Hepatocyte (in vitro differentiated cells): ENCODE measurements around the gene GTF3C1. TPM values are rescaled to one million over a fixed set of nuclear protein-coding genes. Genes with fewer than 3 reads are reported as not detected.

Source experiments
- DNase-seq: peaks from one replicate; pipeline ENCODE4 v3.0.0-alpha.2; 2016; ENCODE audit warnings: low spot score
- H2AFZ ChIP-seq: fragments of 200-600 bp; sonication (generic); 2 replicates; pipeline ENCODE4 v1.6.0; 2016; ENCODE audit warnings: antibody characterized with exemption, mild to moderate bottlenecking
- H3K27ac ChIP-seq: fragments of 200-600 bp; sonication (generic); 2 replicates; pipeline ENCODE4 v1.5.1; 2016; ENCODE audit warnings: mild to moderate bottlenecking
- H3K27me3 ChIP-seq: fragments of 200-600 bp; sonication (generic); 2 replicates; pipeline ENCODE4 v1.6.1; 2016
- H3K36me3 ChIP-seq: fragments of 200-600 bp; sonication (generic); replicated peaks from 2 replicates; pipeline ENCODE4 v1.5.1; 2016; ENCODE audit warnings: low read depth; ENCODE audit not compliant: insufficient read depth
- H3K4me1 ChIP-seq: fragments of 200-600 bp; sonication (generic); 2 replicates; pipeline ENCODE4 v1.5.1; 2016; ENCODE audit warnings: mild to moderate bottlenecking, moderate library complexity; ENCODE audit not compliant: insufficient read depth
- H3K4me2 ChIP-seq: fragments of 200-600 bp; sonication (generic); 2 replicates; pipeline ENCODE4 v1.6.0; 2016
- H3K4me3 ChIP-seq: fragments of 200-600 bp; sonication (generic); 2 replicates; pipeline ENCODE4 v1.5.1; 2016; ENCODE audit warnings: mild to moderate bottlenecking
- H3K79me2 ChIP-seq: fragments of 200-600 bp; sonication (generic); 2 replicates; pipeline ENCODE4 v1.6.0; 2017; ENCODE audit warnings: mild to moderate bottlenecking
- H3K9me2 ChIP-seq: fragments of 200-600 bp; sonication (generic); replicated peaks from 2 replicates; pipeline ENCODE4 v1.6.0; 2017; ENCODE audit warnings: mild to moderate bottlenecking; ENCODE audit not compliant: insufficient read depth
- H3K9me3 ChIP-seq: fragments of 200-600 bp; sonication (generic); 2 replicates; pipeline ENCODE4 v1.5.1; 2016; ENCODE audit warnings: low read depth, mild to moderate bottlenecking
- H4K20me1 ChIP-seq: fragments of 200-600 bp; sonication (generic); 2 replicates; pipeline ENCODE4 v1.6.0; 2016; ENCODE audit warnings: mild to moderate bottlenecking; ENCODE audit not compliant: insufficient read depth, poor library complexity, severe bottlenecking
- EZH2 ChIP-seq: fragments of 200-600 bp; sonication (generic); IDR thresholded peaks from 2 replicates; pipeline ENCODE4 v1.6.1; 2016; ENCODE audit warnings: antibody characterized with exemption, mild to moderate bottlenecking, borderline replicate concordance
- EZH2phosphoT487 ChIP-seq: fragments of 200-600 bp; sonication (generic); IDR thresholded peaks from one replicate; pipeline ENCODE4 v1.6.1; 2018; ENCODE audit warnings: antibody characterized with exemption, mild to moderate bottlenecking, low read depth, moderate library complexity; ENCODE audit not compliant: unreplicated experiment, severe bottlenecking
- WGBS: methylation state at CpG from one replicate; pipeline ENCODE4 v1.1.6; 2016; ENCODE audit warnings: low lambda C conversion rate; ENCODE audit errors: missing lambda C conversion rate; 5-methylcytosine and 5-hydroxymethylcytosine counted together
- polyA plus RNA-seq: library from polyadenylated mRNA; unstranded; fragments of >200 nt; fragmentation: Nextera tagmentation; extraction: Ambion mirVana; gene quantifications from 2 replicates; pipeline ENCODE4 v1.2.1, GENCODE V29; 2016
- total RNA-seq: library from RNA; depleted of rRNA; stranded (reverse); fragments of >200 nt; gene quantifications from 2 replicates; pipeline ENCODE4 v1.2.3, GENCODE V29; 2014
- TF ChIP-seq, protein P1 (sequence below): fragments of 200-600 bp; sonication (generic); IDR thresholded peaks from 2 replicates; pipeline ENCODE4 v1.5.1; 2016; ENCODE audit warnings: antibody characterized with exemption, mild to moderate bottlenecking; ENCODE audit not compliant: poor library complexity

GTF3C1 gene
- total and polyA plus RNA-seq, 2 experiments from 2014 or later, result 41.5 to 59.6 TPM

DNA sequence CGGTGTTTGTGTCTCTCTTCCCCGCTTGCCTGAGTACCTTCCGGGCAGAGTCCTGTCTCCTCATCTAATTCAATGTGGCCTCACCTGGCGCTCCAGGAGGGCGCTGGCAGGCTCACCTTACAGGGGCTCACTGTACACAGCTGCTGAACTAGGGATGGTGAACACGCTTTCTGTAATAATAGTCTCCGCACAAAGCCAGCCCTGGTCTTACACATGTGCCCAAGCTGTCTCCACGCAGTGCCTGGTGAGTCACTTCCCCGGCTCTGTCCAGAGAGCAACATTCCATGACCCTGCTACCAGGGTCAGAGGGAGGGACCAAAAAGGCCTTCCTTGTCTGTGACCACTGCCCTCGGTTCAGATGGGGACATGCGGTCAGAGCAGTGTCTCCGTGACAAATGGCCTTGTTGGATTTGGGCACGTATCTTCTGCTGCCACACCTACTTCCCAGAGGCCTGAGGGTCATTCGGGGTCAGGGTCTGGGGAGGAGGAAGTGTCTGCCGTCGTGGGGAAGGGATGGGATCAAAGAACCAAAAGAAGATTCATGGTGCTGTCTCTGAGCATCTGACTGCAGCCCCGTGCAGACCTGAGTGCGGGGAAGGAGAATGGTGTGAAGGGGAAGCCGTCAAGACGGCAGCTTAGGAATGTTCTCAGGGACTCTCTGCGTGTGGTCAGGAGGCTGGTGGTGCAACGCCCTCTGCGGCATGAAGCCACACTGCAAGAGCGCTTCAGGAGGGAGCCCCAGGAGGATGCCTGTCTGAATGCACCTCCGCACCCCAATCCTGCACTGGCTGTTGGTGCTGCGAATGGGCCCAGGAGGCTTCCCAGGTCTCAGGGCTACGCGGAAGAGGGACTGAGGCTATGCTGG lies 78.9 kb downstream of the GTF3C1 start:
- Histone ChIP-seq H3K79me2 (no peaks in the 10 kb centered on the region), H4K20me1 (no peaks in the 10 kb centered on the region), H3K9me3 (no peaks in the 10 kb centered on the region), H3K27ac (no peak overlapping the region), H3K27me3 (no peaks in the 10 kb centered on the region), H3K4me3 (no peak overlapping the region), H3K4me2 (no peak overlapping the region), H3K36me3 (no peaks in the 10 kb centered on the region), H2AFZ (no peak overlapping the region), H3K4me1 (peaks cover 2% of the 10 kb centered on the region), H3K9me2 (no peaks in the 10 kb centered on the region)
- WGBS, result 88% methylated on average over 27 of the region's 28 CpGs
- no peak for DNase-seq
- TF ChIP-seq EZH2phosphoT487, result no peak
- TF ChIP-seq, protein P1, sequence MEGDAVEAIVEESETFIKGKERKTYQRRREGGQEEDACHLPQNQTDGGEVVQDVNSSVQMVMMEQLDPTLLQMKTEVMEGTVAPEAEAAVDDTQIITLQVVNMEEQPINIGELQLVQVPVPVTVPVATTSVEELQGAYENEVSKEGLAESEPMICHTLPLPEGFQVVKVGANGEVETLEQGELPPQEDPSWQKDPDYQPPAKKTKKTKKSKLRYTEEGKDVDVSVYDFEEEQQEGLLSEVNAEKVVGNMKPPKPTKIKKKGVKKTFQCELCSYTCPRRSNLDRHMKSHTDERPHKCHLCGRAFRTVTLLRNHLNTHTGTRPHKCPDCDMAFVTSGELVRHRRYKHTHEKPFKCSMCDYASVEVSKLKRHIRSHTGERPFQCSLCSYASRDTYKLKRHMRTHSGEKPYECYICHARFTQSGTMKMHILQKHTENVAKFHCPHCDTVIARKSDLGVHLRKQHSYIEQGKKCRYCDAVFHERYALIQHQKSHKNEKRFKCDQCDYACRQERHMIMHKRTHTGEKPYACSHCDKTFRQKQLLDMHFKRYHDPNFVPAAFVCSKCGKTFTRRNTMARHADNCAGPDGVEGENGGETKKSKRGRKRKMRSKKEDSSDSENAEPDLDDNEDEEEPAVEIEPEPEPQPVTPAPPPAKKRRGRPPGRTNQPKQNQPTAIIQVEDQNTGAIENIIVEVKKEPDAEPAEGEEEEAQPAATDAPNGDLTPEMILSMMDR, result no peak
- no peak for TF ChIP-seq EZH2

DNA sequence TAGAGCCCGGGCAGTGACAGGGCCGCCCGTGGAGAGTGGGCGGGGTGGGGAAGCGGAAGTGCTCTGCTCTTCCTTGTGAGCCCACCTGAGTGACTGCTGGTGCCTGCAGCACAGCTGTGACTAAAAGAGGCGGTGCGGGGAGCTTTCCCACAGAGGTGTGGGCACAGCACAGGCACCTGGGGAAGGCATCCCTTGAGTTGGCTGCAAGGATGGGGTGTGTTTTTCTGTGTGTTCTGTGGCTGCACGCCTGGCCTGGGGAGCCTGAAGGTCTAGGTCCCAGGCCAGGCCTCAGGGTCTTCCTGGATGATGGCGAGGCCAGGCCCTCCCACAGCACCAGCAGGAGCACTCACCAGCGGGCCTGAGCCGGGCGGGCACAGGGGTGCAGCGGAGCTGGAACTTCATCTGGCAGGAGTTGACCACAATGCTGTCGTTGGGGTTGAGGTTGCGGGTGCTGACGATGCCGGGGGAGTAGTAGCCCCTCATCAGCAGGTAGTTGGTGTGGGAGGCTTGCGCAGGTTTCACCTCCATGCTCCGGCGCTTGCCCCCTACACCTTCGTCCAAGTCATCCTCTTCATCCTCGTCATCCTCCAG lies 80.7 kb downstream of the GTF3C1 start:
- Histone ChIP-seq H3K79me2 (no peaks in the 10 kb centered on the region), H3K36me3 (no peaks in the 10 kb centered on the region), H4K20me1 (no peaks in the 10 kb centered on the region), H3K9me2 (no peaks in the 10 kb centered on the region), H3K27me3 (no peaks in the 10 kb centered on the region), H3K9me3 (no peaks in the 10 kb centered on the region), H2AFZ (no peak overlapping the region), H3K4me3 (no peak overlapping the region), H3K4me1 (peaks cover 9% of the 10 kb centered on the region), H3K4me2 (no peak overlapping the region), H3K27ac (no peak overlapping the region)
- TF ChIP-seq, protein P1, result no peak
- no peak for TF ChIP-seq EZH2phosphoT487
- TF ChIP-seq EZH2, result no peak
- WGBS, result 97% methylated on average over 21 of the region's 22 CpGs
- no peak for DNase-seq

DNA sequence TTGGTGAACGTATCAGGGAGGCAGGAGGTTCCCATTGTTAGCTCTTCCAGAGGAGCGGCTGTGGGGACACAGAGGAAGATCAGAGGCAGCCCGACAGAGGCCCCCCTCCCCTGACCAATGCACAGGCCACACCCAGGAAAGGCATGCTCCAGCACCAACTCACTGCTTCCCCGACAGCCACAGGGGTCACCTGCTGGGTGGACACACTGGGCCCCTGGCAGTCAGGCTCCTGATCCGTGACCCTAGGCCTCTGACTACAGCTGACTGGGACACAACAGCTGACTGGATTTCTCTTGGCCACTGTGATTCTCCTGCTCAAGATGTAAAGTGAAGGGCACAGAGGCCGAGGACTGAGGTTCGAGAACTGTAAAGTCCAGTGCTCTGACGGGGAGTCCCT lies 84.2 kb downstream of the GTF3C1 start:
- no peaks in the 10 kb centered on the region for H3K36me3 ChIP-seq
- H3K27ac ChIP-seq, result peak overlapping the region; percentile 84
- WGBS, result 75% methylated on average over 8 of the region's 8 CpGs

More for the DNA sequence above, 84.2 kb downstream of the GTF3C1 start:
- DNase-seq, result peak; percentile 48
- TF ChIP-seq EZH2 (no peak), EZH2phosphoT487 (no peak)
- TF ChIP-seq, protein P1, result no peak
- no peak overlapping the region for H3K4me3 ChIP-seq
- no peak overlapping the region for H3K4me2 ChIP-seq
- H3K27me3 ChIP-seq, result no peaks in the 10 kb centered on the region
- H4K20me1 ChIP-seq, result no peaks in the 10 kb centered on the region
- H2AFZ ChIP-seq, result no peak overlapping the region
- peaks cover 9% of the 10 kb centered on the region for H3K4me1 ChIP-seq
- H3K9me3 ChIP-seq, result no peaks in the 10 kb centered on the region
- H3K79me2 ChIP-seq, result no peaks in the 10 kb centered on the region
- H3K9me2 ChIP-seq, result no peaks in the 10 kb centered on the region
